GM12878 (cell line): ENCODE data around the gene NPB. TPM values are rescaled to one million over a fixed set of nuclear protein-coding genes. Genes with fewer than 3 reads are reported as not detected.

Experiments used
- ATAC-seq: fragments of 200-7000 bp; cut with Tn5 transposase; 3 replicates; pipeline ENCODE4 v1.9.1; 2020; ENCODE audit warnings: mild to moderate bottlenecking, moderate library complexity
- BruUV-seq: library from RNA; stranded (reverse); fragments of 400-500 nt; replicated peaks from 2 replicates; lab custom pipeline; 2021; lab: Mats Ljungman, UMichigan
- CTCF ChIA-PET: fragments of 300-600 bp; sonication (Branson Sonifier 250); formaldehyde crosslinking; extraction: SDS; loops from one replicate; lab custom pipeline; 2021; ENCODE audit warnings: inconsistent platforms; lab: Yijun Ruan, JAX
- POLR2A ChIA-PET: fragments of 350-600 bp; formaldehyde crosslinking; extraction: SDS; loops from one replicate; lab custom pipeline; 2021; ENCODE audit warnings: inconsistent platforms; lab: Charles Lee
- RAD21 ChIA-PET: fragments of 300-600 bp; sonication (Branson Sonifier 250); formaldehyde crosslinking; loops from one replicate; lab custom pipeline; 2023; ENCODE audit warnings: antibody characterized with exemption; ENCODE audit not compliant: unreplicated experiment; lab: Charles Lee
- SMC1A ChIA-PET: fragments of 300-600 bp; sonication (Branson Sonifier 250); formaldehyde crosslinking; loops from one replicate; lab custom pipeline; 2023; ENCODE audit not compliant: unreplicated experiment, uncharacterized antibody; lab: Charles Lee
- DNase-seq: peaks from one replicate; pipeline ENCODE4 v3.0.0-alpha.2; 2011; ENCODE audit warnings: low read depth, low spot score
- FAIRE-seq: peaks from 3 replicates; lab custom pipeline; 2011; peaks lifted over from hg19 to GRCh38; lab: Jason Lieb, UNC
- H2AFZ ChIP-seq: 2 replicates; pipeline ENCODE4 v1.6.0; 2011; ENCODE audit warnings: low read depth, low read length, control low read depth; ENCODE audit not compliant: control insufficient read depth
- H3K27ac ChIP-seq: 2 replicates; pipeline ENCODE4 v1.5.1; 2011; ENCODE audit warnings: control low read depth; ENCODE audit not compliant: control insufficient read depth, insufficient read depth
- H3K27me3 ChIP-seq, 2 experiments: replicated peaks in 1 of 2; 2 replicates each; pipeline versions ENCODE4 v1.6.0 to v1.6.1; 2011; ENCODE audit warnings: low read length in 1 of 2; ENCODE audit not compliant: control insufficient read depth in 2 of 2, insufficient read depth in 2 of 2
- H3K36me3 ChIP-seq, 2 experiments: 2 replicates each; pipeline ENCODE4 v1.5.1; 2011; ENCODE audit warnings: low read length in 1 of 2; ENCODE audit not compliant: control insufficient read depth in 2 of 2, insufficient read depth in 2 of 2
- H3K4me1 ChIP-seq: 2 replicates; pipeline ENCODE4 v1.6.1; 2011; ENCODE audit warnings: mild to moderate bottlenecking, low read length, moderate library complexity, mixed read lengths; ENCODE audit not compliant: control insufficient read depth, insufficient read depth
- H3K4me2 ChIP-seq: 2 replicates; pipeline ENCODE4 v1.6.0; 2011; ENCODE audit warnings: control low read depth; ENCODE audit not compliant: control insufficient read depth, insufficient read depth
- H3K4me3 ChIP-seq: fragments of 200-600 bp; sonication (generic); 2 replicates; pipeline ENCODE4 v1.5.1; 2016
- H3K79me2 ChIP-seq: 2 replicates; pipeline ENCODE4 v1.6.0; 2011; ENCODE audit warnings: low read length; ENCODE audit not compliant: control insufficient read depth, insufficient read depth
- H3K9ac ChIP-seq: 2 replicates; pipeline ENCODE4 v1.8.0; 2011; ENCODE audit warnings: low read length, control low read depth, mixed read lengths; ENCODE audit not compliant: control insufficient read depth, insufficient read depth
- H3K9me3 ChIP-seq: replicated peaks from 3 replicates; pipeline ENCODE4 v1.5.1; 2011; ENCODE audit warnings: mild to moderate bottlenecking, low read length; ENCODE audit not compliant: control insufficient read depth, insufficient read depth
- H4K20me1 ChIP-seq: 2 replicates; pipeline ENCODE4 v1.6.0; 2011; ENCODE audit not compliant: control insufficient read depth, insufficient read depth
- ATF7 ChIP-seq: fragments of 450-650 bp; IDR thresholded peaks from 2 replicates; pipeline ENCODE4 v1.6.1; 2016; ENCODE audit warnings: low read depth, mild to moderate bottlenecking
- BACH1 ChIP-seq: fragments of 450-650 bp; IDR thresholded peaks from 2 replicates; pipeline ENCODE4 v1.6.1; 2017; ENCODE audit warnings: mild to moderate bottlenecking, borderline replicate concordance
- BMI1 ChIP-seq: fragments of 450-650 bp; IDR thresholded peaks from 2 replicates; pipeline ENCODE4 v1.6.1; 2016; ENCODE audit warnings: mild to moderate bottlenecking, moderate library complexity, borderline replicate concordance
- EGR1 ChIP-seq, 2 experiments: IDR thresholded peaks; 1 replicate in 1 of 2; 2 replicates in 1 of 2; pipeline ENCODE4 v1.6.1; 2011 to 2012; ENCODE audit warnings: low read depth in 2 of 2, low read length in 2 of 2, borderline replicate concordance in 1 of 2, mild to moderate bottlenecking in 1 of 2, moderate library complexity in 1 of 2
- EZH2 ChIP-seq: IDR thresholded peaks from 2 replicates; pipeline ENCODE4 v1.6.1; 2012; ENCODE audit warnings: low read depth, mild to moderate bottlenecking, control low read depth, inconsistent platforms, low read length, borderline replicate concordance; ENCODE audit not compliant: control insufficient read depth
- FOXK2 ChIP-seq: fragments of 450-650 bp; IDR thresholded peaks from 2 replicates; pipeline ENCODE4 v1.6.1; 2017; ENCODE audit warnings: mild to moderate bottlenecking, moderate library complexity
- MXI1 ChIP-seq: fragments of 150-350 bp; IDR thresholded peaks from 2 replicates; pipeline ENCODE4 v1.6.1; 2011; ENCODE audit warnings: low read depth, mild to moderate bottlenecking, inconsistent platforms, low read length, improper control_type of control experiment
- MYB ChIP-seq: fragments of 150-350 bp; IDR thresholded peaks from 2 replicates; pipeline ENCODE4 v1.6.1; 2014; ENCODE audit warnings: mild to moderate bottlenecking, low read depth, low read length, borderline replicate concordance
- POLR2AphosphoS5 ChIP-seq: IDR thresholded peaks from 2 replicates; pipeline ENCODE4 v1.6.1; 2011; ENCODE audit warnings: mild to moderate bottlenecking, low read length, inconsistent platforms
- RBBP5 ChIP-seq: fragments of 200-600 bp; sonication (generic); conservative IDR thresholded peaks from 2 replicates; pipeline ENCODE4 v1.6.1; 2016
- RELA ChIP-seq: fragments of 450-650 bp; IDR thresholded peaks from 2 replicates; pipeline ENCODE4 v1.8.0; 2014; ENCODE audit warnings: borderline replicate concordance; ENCODE audit not compliant: partially characterized antibody
- SP1 ChIP-seq: IDR thresholded peaks from one replicate; pipeline ENCODE4 v1.6.1; 2011; ENCODE audit warnings: low read depth, low read length
- TCF7 ChIP-seq: IDR thresholded peaks from 2 replicates; pipeline ENCODE4 v1.6.1; 2014; ENCODE audit warnings: antibody characterized with exemption, borderline replicate concordance
- ZNF622 ChIP-seq: fragments of 450-650 bp; IDR thresholded peaks from 2 replicates; pipeline ENCODE4 v1.6.1; 2017; ENCODE audit warnings: mild to moderate bottlenecking, inconsistent platforms
- WGBS: methylation state at CpG from one replicate; pipeline ENCODE4 v1.1.6; 2016; ENCODE audit warnings: low lambda C conversion rate; ENCODE audit not compliant: insufficient replicate concordance, insufficient coverage; ENCODE audit errors: missing lambda C conversion rate; 5-methylcytosine and 5-hydroxymethylcytosine counted together
- in situ Hi-C: fragments of 300-500 bp; cut with MboI; formaldehyde crosslinking; loops from 9 replicates; pipeline ENCODE4 v1.14.3; 2018; ENCODE audit warnings: mixed read lengths
- intact Hi-C: fragments of 100-400 bp; cut with micrococcal nuclease; formaldehyde crosslinking; loops from one replicate; pipeline ENCODE4 v1.14.2; 2022; ENCODE audit not compliant: unreplicated experiment
- polyA plus RNA-seq, 11 experiments: library from polyadenylated mRNA; depleted of rRNA in 4 of 11; unstranded in 6 of 11; stranded (reverse) in 5 of 11; fragments of >200 nt; fragmentation: Nextera tagmentation in 4 of 11; fragmentation: Illumina TruSeq in 1 of 11; extraction: Ambion mirVana in 4 of 11; extraction: Trizol in 1 of 11; gene quantifications; 1 replicate in 1 of 11; 2 replicates in 10 of 11; pipeline versions ENCODE4 v1.2.1 to v1.2.3, GENCODE V29; 2011 to 2016; ENCODE audit warnings: inconsistent platforms in 2 of 11, missing spikeins in 2 of 11, low read depth in 1 of 11
- total RNA-seq, 4 experiments: library from RNA; depleted of rRNA in 3 of 4; stranded (reverse); fragments of >200 nt in 3 of 4; fragmentation: Illumina TruSeq in 1 of 4; extraction: Trizol in 1 of 4; gene quantifications; 2 replicates each; pipeline versions ENCODE4 v1.2.1 to v1.2.3, GENCODE V29; 2013 to 2021
- TF ChIP-seq, protein P1 (sequence below): IDR thresholded peaks from 2 replicates; pipeline ENCODE4 v1.6.1; 2012; ENCODE audit warnings: low read depth, low read length, improper control_type of control experiment
- TF ChIP-seq, protein P2 (sequence below): fragments of 450-650 bp; IDR thresholded peaks from 2 replicates; pipeline ENCODE4 v1.6.1; 2018; ENCODE audit warnings: mild to moderate bottlenecking, low read depth, moderate library complexity; ENCODE audit not compliant: partially characterized antibody
- TF ChIP-seq, protein P3 (sequence below): IDR thresholded peaks from 2 replicates; pipeline ENCODE4 v1.6.1; 2011; ENCODE audit warnings: borderline replicate concordance, low read depth, mild to moderate bottlenecking, moderate library complexity, low read length; ENCODE audit not compliant: insufficient read depth, poor library complexity, severe bottlenecking

Gene NPB
- total and polyA plus RNA-seq, 10 of the 15 experiments (the other 5 are each of a cell fraction or from before 2014, with no cell fraction given): 0.03 to 0.40 (median 0.15) TPM; not detected in 2

DNA sequence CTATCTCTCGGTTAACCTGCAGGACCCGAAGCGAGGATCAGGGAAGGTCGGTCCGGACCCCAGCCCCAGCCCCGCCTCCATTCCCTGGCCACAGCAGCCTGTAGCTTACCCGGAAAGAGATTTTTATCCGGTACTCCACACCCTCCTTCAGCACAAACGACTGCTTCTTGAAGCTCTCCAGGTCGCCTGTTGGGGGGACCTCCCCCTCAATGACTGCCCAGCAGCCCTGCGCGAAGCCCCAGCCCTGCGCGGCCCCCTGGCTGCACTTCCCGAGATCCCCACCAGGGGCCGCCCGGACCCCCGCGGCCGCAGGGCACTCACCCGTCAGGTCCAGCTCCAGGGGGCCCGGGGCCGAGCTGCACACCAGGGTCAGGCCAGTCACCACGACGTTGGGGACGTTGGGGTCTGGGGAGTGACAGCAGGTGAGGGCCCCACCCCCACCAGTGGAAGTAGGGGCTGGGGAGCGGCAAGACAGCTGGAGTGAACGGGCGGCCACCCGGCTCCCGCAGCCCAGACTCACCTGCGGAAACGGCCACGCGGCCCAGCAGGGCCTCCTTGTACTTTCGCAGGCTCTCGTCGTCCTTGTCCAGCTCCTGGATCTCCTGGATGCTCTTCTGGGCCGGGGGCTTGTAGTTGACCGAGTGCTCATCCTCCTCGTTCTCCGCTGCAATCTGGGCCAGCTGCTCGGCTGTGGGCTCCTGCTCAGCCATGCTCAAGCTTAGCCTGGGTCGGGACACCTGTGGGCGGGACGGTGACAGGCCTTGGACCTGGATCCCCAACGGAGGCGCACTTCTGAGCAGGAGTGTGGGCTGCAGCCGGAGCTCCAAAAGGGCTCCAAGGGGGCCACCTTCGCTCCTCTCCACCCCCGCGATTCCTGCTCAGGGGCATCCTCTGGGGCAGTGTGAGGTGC lies 32.6 kb upstream of the NPB start:
- no peaks in the 10 kb centered on the region for H3K27me3 ChIP-seq
- ATAC-seq (peak; percentile 60), FAIRE-seq (no peak), DNase-seq (no peak)
- no peaks in the 10 kb centered on the region for H3K9me3 ChIP-seq
- peak overlapping the region; percentile 91 for H3K9ac ChIP-seq
- H4K20me1 ChIP-seq: 0 out of 2 replicates have a peak, but pooled peaks cover 3% of the 10 kb centered on the region
- H3K79me2 ChIP-seq: peaks cover 53% of the 10 kb centered on the region
- SMC1A ChIA-PET: interaction anchor here (0.8 to 1.7 kb wide), 4 partner anchors 8 to 44 kb away, joined by 3 to 7 read pairs (median 5); partner anchors contain the start of gene ANAPC11
- RAD21 ChIA-PET: interaction anchor here (0.9 to 2.1 kb wide), 6 partner anchors 8 to 86 kb away, joined by 3 to 8 read pairs (median 4); partner anchors contain the start of genes ALYREF and ANAPC11
- H3K4me3 ChIP-seq: peak overlapping the region; percentile 95
- CTCF ChIA-PET: interaction anchor here (0.6 to 2.5 kb wide), 21 partner anchors 9 to 168 kb away, joined by 3 to 10 read pairs (median 4); partner anchors contain the start of genes DCXR, MAFG and P4HB
- H3K4me2 ChIP-seq: peak overlapping the region; percentile 81
- H3K27ac ChIP-seq: peak overlapping the region; percentile 83
- intact Hi-C loops: loop anchor here (5.0 kb wide), 1 partner anchor 58 kb away; the partner anchor contains the start of gene MAFG
- WGBS: 5% methylated on average over 47 of the region's 52 CpGs
- in situ Hi-C loops: no loop called here
- H2AFZ ChIP-seq: no peak overlapping the region
- H3K4me1 ChIP-seq: 0 out of 2 replicates have a peak, but pooled peaks cover 8% of the 10 kb centered on the region
- POLR2A ChIA-PET: interaction anchor here (0.6 to 3.5 kb wide), 13 partner anchors 7 to 229 kb away, joined by 3 to 26 read pairs (median 6); partner anchors contain the start of genes ALYREF, ANAPC11, FASN and MCRIP1
- no TSS peak for BruUV-seq
- H3K36me3 ChIP-seq: peaks cover 2 to 24% of the 10 kb centered on the region in 2 experiments; a peak in 2 of 4 replicates
- no peak for TF ChIP-seq ZNF622
- TF ChIP-seq, protein P1, sequence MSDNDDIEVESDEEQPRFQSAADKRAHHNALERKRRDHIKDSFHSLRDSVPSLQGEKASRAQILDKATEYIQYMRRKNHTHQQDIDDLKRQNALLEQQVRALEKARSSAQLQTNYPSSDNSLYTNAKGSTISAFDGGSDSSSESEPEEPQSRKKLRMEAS: peak; percentile 48; the same call in 1 of the 2 replicates
- no peak for TF ChIP-seq BMI1
- TF ChIP-seq FOXK2: no peak
- TF ChIP-seq MXI1: 0 out of 2 replicates have a peak, but pooled peaks have one; percentile 31
- TF ChIP-seq TCF7: no peak
- peak in 1 of 2 experiments; percentile 55; a peak in 2 of 3 replicates for TF ChIP-seq EGR1 (IDR thresholded peaks at IDR 0.05; ENCODE audit: borderline replicate concordance in 1 of 2, low read depth in 2 of 2, low read length in 2 of 2)
- no peak for TF ChIP-seq MYB
- no peak for TF ChIP-seq BACH1
- TF ChIP-seq ATF7: no peak
- TF ChIP-seq POLR2AphosphoS5: peak; percentile 23; the same call in 1 of the 2 replicates
- TF ChIP-seq SP1: no peak
- TF ChIP-seq, protein P2, sequence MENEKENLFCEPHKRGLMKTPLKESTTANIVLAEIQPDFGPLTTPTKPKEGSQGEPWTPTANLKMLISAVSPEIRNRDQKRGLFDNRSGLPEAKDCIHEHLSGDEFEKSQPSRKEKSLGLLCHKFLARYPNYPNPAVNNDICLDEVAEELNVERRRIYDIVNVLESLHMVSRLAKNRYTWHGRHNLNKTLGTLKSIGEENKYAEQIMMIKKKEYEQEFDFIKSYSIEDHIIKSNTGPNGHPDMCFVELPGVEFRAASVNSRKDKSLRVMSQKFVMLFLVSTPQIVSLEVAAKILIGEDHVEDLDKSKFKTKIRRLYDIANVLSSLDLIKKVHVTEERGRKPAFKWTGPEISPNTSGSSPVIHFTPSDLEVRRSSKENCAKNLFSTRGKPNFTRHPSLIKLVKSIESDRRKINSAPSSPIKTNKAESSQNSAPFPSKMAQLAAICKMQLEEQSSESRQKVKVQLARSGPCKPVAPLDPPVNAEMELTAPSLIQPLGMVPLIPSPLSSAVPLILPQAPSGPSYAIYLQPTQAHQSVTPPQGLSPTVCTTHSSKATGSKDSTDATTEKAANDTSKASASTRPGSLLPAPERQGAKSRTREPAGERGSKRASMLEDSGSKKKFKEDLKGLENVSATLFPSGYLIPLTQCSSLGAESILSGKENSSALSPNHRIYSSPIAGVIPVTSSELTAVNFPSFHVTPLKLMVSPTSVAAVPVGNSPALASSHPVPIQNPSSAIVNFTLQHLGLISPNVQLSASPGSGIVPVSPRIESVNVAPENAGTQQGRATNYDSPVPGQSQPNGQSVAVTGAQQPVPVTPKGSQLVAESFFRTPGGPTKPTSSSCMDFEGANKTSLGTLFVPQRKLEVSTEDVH: no peak
- TF ChIP-seq, protein P3, sequence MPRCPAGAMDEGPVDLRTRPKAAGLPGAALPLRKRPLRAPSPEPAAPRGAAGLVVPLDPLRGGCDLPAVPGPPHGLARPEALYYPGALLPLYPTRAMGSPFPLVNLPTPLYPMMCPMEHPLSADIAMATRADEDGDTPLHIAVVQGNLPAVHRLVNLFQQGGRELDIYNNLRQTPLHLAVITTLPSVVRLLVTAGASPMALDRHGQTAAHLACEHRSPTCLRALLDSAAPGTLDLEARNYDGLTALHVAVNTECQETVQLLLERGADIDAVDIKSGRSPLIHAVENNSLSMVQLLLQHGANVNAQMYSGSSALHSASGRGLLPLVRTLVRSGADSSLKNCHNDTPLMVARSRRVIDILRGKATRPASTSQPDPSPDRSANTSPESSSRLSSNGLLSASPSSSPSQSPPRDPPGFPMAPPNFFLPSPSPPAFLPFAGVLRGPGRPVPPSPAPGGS: no peak
- TF ChIP-seq RELA: no peak
- TF ChIP-seq EZH2: no peak
- no peak for TF ChIP-seq RBBP5
